ENCODE data around the gene SRPX2. TPM values are rescaled to one million over a fixed set of nuclear protein-coding genes. Genes with fewer than 3 reads are reported as not detected.

SRPX2 gene
- total RNA-seq, 1 donor from 2014 or later = 1.1 TPM

DNA sequence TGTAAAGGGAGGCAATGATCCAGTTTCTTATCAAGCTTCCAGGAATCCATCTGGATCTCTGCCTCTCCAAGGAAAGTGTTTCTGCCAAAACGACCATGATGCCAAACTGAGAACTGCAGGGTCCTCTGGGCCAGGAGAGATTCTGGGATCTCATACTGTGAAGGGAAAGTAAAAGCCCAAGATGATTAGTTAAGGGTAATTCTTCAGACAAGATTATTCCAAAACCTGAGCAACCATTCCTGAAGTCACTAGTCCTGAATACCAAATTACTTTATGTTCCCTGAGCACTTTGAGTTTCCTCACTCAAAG is 42.0 kb downstream of the SRPX2 start:
- DNase-seq (ENCODE audit: low spot score) = no peak
- Mint-ChIP-seq H3K9me3 (ENCODE audit: unreplicated experiment) (no peaks in the 10 kb centered on the region), H3K27me3 (ENCODE audit: unreplicated experiment) (peaks cover 1% of the 10 kb centered on the region), H3K27ac (ENCODE audit: unreplicated experiment) (no peak overlapping the region), H3K4me1 (ENCODE audit: unreplicated experiment) (peaks cover 4% of the 10 kb centered on the region), H3K36me3 (ENCODE audit: low read depth, unreplicated experiment) (no peaks in the 10 kb centered on the region), H3K4me3 (ENCODE audit: unreplicated experiment) (no peak overlapping the region)
- peak; percentile 20 for TF ChIP-seq CTCF (IDR thresholded peaks at IDR 0.05; ENCODE audit: unreplicated experiment)

DNA sequence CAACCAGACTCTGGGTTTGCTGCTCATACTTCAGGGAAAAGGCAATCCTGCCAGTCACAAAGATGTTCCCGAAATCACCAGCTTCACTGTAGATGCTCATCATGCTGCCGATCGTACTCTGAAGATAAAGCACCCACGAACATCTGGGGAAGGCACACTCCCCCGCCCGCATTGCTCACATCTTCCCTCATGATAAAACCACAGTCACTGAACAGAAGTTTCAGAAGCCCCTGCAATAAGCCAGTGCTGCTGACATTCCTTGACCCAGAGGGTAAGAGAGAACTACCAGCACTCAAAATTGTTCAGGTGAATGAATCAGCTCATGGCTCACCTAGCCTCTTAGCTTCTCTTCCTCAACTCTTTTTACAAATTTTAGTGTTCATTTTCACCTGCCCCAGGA is 43.1 kb downstream of the SRPX2 start:
- H3K4me1 Mint-ChIP-seq (ENCODE audit: unreplicated experiment) = peaks cover 4% of the 10 kb centered on the region
- no peaks in the 10 kb centered on the region for H3K36me3 Mint-ChIP-seq (ENCODE audit: low read depth, unreplicated experiment)
- TF ChIP-seq CTCF (IDR thresholded peaks at IDR 0.05; ENCODE audit: unreplicated experiment) = no peak
- H3K4me3 Mint-ChIP-seq (ENCODE audit: unreplicated experiment) = no peak overlapping the region
- peaks cover 1% of the 10 kb centered on the region for H3K27me3 Mint-ChIP-seq (ENCODE audit: unreplicated experiment)
- DNase-seq (ENCODE audit: low spot score) = no peak
- no peaks in the 10 kb centered on the region for H3K9me3 Mint-ChIP-seq (ENCODE audit: unreplicated experiment)
- no peak overlapping the region for H3K27ac Mint-ChIP-seq (ENCODE audit: unreplicated experiment)

DNA sequence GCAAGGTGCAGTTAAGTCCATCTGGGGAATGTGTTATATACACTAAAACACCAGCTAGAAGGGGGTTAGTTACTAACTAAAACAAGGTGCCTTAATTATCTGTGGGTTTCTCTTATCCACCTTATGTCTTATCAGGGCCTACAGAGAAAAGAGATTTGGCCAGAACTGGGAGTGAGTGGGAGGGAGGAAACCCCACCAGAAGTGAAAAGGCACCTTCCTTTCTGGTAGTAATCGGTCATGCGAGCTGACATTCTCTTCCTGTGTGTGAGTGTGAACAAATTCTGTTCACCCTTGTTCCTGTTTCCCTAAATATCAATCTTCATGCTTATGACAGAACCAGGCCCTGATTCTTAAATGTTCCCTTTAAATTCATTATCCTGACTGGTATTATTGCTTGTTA is 43.5 kb downstream of the SRPX2 start:
- Mint-ChIP-seq H3K4me3 (ENCODE audit: unreplicated experiment) (no peak overlapping the region), H3K36me3 (ENCODE audit: low read depth, unreplicated experiment) (no peaks in the 10 kb centered on the region), H3K27me3 (ENCODE audit: unreplicated experiment) (peaks cover 1% of the 10 kb centered on the region), H3K4me1 (ENCODE audit: unreplicated experiment) (peaks cover 4% of the 10 kb centered on the region), H3K9me3 (ENCODE audit: unreplicated experiment) (no peaks in the 10 kb centered on the region), H3K27ac (ENCODE audit: unreplicated experiment) (no peak overlapping the region)
- DNase-seq (ENCODE audit: low spot score) = no peak
- no peak for TF ChIP-seq CTCF (IDR thresholded peaks at IDR 0.05; ENCODE audit: unreplicated experiment)

- no peak for TF ChIP-seq CTCF (IDR thresholded peaks at IDR 0.05; ENCODE audit: unreplicated experiment)
- DNase-seq (ENCODE audit: low spot score) = no peak
- Mint-ChIP-seq H3K36me3 (ENCODE audit: low read depth, unreplicated experiment) (no peaks in the 10 kb centered on the region), H3K27me3 (ENCODE audit: unreplicated experiment) (no peaks in the 10 kb centered on the region), H3K4me1 (ENCODE audit: unreplicated experiment) (no peaks in the 10 kb centered on the region), H3K27ac (ENCODE audit: unreplicated experiment) (no peak overlapping the region), H3K4me3 (ENCODE audit: unreplicated experiment) (no peak overlapping the region), H3K9me3 (ENCODE audit: unreplicated experiment) (no peaks in the 10 kb centered on the region)
Observed at GRCh38 chrX:100695302-100695701, 51.3 kb downstream of the SRPX2 start.

DNA sequence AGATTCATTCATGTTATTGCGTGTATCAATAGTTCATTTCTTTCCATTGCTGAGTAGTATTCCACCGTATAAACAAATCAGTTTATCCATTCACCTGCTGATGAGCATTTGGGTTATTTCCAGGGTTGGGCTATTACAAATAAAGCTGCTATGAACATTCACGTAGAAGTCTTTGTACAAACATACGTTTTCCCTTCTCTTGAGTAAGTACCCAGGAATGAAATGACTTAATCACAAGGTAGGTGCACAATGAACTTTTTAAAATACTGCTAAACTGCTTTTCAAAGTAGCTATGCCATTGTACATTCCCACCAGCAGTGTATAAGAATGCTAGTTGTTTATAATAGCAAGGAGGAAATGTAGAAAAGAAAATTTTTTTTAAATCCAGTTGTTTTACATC is 52.0 kb downstream of the SRPX2 start:
- no peaks in the 10 kb centered on the region for H3K4me1 Mint-ChIP-seq (ENCODE audit: unreplicated experiment)
- TF ChIP-seq CTCF (IDR thresholded peaks at IDR 0.05; ENCODE audit: unreplicated experiment) = no peak
- H3K9me3 Mint-ChIP-seq (ENCODE audit: unreplicated experiment) = no peaks in the 10 kb centered on the region
- no peaks in the 10 kb centered on the region for H3K27me3 Mint-ChIP-seq (ENCODE audit: unreplicated experiment)
- H3K27ac Mint-ChIP-seq (ENCODE audit: unreplicated experiment) = no peak overlapping the region
- DNase-seq (ENCODE audit: low spot score) = no peak
- H3K36me3 Mint-ChIP-seq (ENCODE audit: low read depth, unreplicated experiment) = no peaks in the 10 kb centered on the region
- no peak overlapping the region for H3K4me3 Mint-ChIP-seq (ENCODE audit: unreplicated experiment)
